GM18502 (cell line): Measurements from ENCODE around the gene FRAT2.

Experiments used
- ATAC-seq: cut with Tn5 transposase; IDR thresholded peaks from one replicate; pipeline ENCODE4 v1.9.1; 2021; ENCODE audit warnings: mild to moderate bottlenecking; ENCODE audit not compliant: unreplicated experiment, poor library complexity

The FRAT2 gene

GRCh38 chr10:97334370-97335175, at the start of gene FRAT2:
TSS of gene FRAT2 (minus strand) at chr10:97334729. CDS start at chr10:97334572, 157 bp downstream.
- ATAC-seq, result peak; percentile 85

- no peak for ATAC-seq
These were observed 49.6 kb upstream of the FRAT2 start for GRCh38 chr10:97384156-97384555.

- ATAC-seq, result no peak
These were observed 48.6 kb upstream of the FRAT2 start for GRCh38 chr10:97383159-97383558.

- no peak for ATAC-seq
These were observed 47.1 kb upstream of the FRAT2 start for GRCh38 chr10:97381626-97382025.

- ATAC-seq, result no peak
These were observed 46.0 kb upstream of the FRAT2 start for GRCh38 chr10:97380516-97380915.

GRCh38 chr10:97378933-97379921, 44.7 kb upstream of the FRAT2 start:
- no peak for ATAC-seq

- ATAC-seq, result no peak
These were observed 41.9 kb upstream of the FRAT2 start for GRCh38 chr10:97376413-97376812.

GRCh38 chr10:97373456-97373855, 38.9 kb upstream of the FRAT2 start:
- no peak for ATAC-seq

GRCh38 chr10:97372233-97372875, 37.8 kb upstream of the FRAT2 start:
- ATAC-seq, result no peak

- ATAC-seq, result no peak
These were observed 37.2 kb upstream of the FRAT2 start for GRCh38 chr10:97371696-97372095.

- no peak for ATAC-seq
These were observed 32.7 kb upstream of the FRAT2 start for GRCh38 chr10:97367126-97367649.

GRCh38 chr10:97366572-97366971, 32.0 kb upstream of the FRAT2 start:
- ATAC-seq, result no peak

- ATAC-seq, result no peak
These were observed 31.3 kb upstream of the FRAT2 start for GRCh38 chr10:97365761-97366351.

- no peak for ATAC-seq
These were observed 28.5 kb upstream of the FRAT2 start for GRCh38 chr10:97363071-97363470.

GRCh38 chr10:97362310-97363033, 27.9 kb upstream of the FRAT2 start:
- ATAC-seq, result no peak

GRCh38 chr10:97361537-97361901, 27.0 kb upstream of the FRAT2 start:
- no peak for ATAC-seq

- ATAC-seq, result no peak
These were observed 26.4 kb upstream of the FRAT2 start for GRCh38 chr10:97360705-97361536.

GRCh38 chr10:97358781-97359180, 24.3 kb upstream of the FRAT2 start:
- ATAC-seq, result no peak

GRCh38 chr10:97358349-97358748, 23.8 kb upstream of the FRAT2 start:
- ATAC-seq, result no peak
